H1 (cell line): ENCODE measurements around the gene CCDC80. TPM values are rescaled to one million over a fixed set of nuclear protein-coding genes. Genes with fewer than 3 reads are reported as not detected.

ENCODE experiments used
- BRCA1 ChIP-seq: IDR thresholded peaks from 2 replicates; pipeline ENCODE4 v1.6.1; 2012; ENCODE audit warnings: low read depth, low read length, improper control_type of control experiment
- CBX5 ChIP-seq: fragments of 300-800, 300-1000 bp; sonication (generic); IDR thresholded peaks from 2 replicates; pipeline ENCODE4 v1.7.1; 2016; ENCODE audit warnings: antibody characterized with exemption, low read length, low read depth
- CTBP2 ChIP-seq: IDR thresholded peaks from 2 replicates; pipeline ENCODE4 v1.7.0; 2011; ENCODE audit warnings: borderline replicate concordance, mild to moderate bottlenecking, moderate library complexity, mixed read lengths, low read length; ENCODE audit not compliant: insufficient read depth, insufficient read length
- EZH2 ChIP-seq: fragments of 200-600 bp; sonication (generic); IDR thresholded peaks from 2 replicates; pipeline ENCODE4 v1.7.1; 2012; ENCODE audit warnings: low read depth, mild to moderate bottlenecking, moderate library complexity, low read length, inconsistent platforms; ENCODE audit not compliant: severe bottlenecking
- GTF2F1 ChIP-seq: IDR thresholded peaks from 2 replicates; pipeline ENCODE4 v1.6.1; 2012; ENCODE audit warnings: low read depth, low read length, improper control_type of control experiment, borderline replicate concordance
- NRF1 ChIP-seq: IDR thresholded peaks from 2 replicates; pipeline ENCODE4 v1.6.1; 2011; ENCODE audit warnings: mild to moderate bottlenecking, low read depth, low read length, improper control_type of control experiment
- SP2 ChIP-seq: IDR thresholded peaks from 2 replicates; pipeline ENCODE4 v1.6.1; 2012; ENCODE audit warnings: mild to moderate bottlenecking, low read length, inconsistent platforms
- TAF1 ChIP-seq: IDR thresholded peaks from 2 replicates; pipeline ENCODE4 v1.6.1; 2011; ENCODE audit warnings: mild to moderate bottlenecking, low read depth, low read length
- TAF7 ChIP-seq: optimal IDR thresholded peaks from 2 replicates; pipeline ENCODE3; 2011; ENCODE audit warnings: low read depth, mild to moderate bottlenecking, inconsistent platforms, low read length, moderate library complexity, borderline replicate concordance
- YY1 ChIP-seq: IDR thresholded peaks from 2 replicates; pipeline ENCODE4 v1.6.1; 2011; ENCODE audit warnings: low read depth, mild to moderate bottlenecking, low read length
- polyA plus RNA-seq, 7 experiments: library from polyadenylated mRNA; depleted of rRNA in 3 of 7; stranded (reverse) in 5 of 7; unstranded in 2 of 7; fragments of >200 nt in 5 of 7; fragments of 200-250 nt in 2 of 7; gene quantifications; 1 replicate in 5 of 7; 2 replicates in 1 of 7; 4 replicates in 1 of 7; pipeline versions ENCODE4 v1.2.1 to v1.2.3, GENCODE V29; 2011 to 2013; ENCODE audit warnings: missing spikeins in 2 of 7, mixed read lengths in 2 of 7
- total RNA-seq: library from RNA; stranded (reverse); fragmentation: NEBNext Ultra II Directional; extraction: Animal tissue kit (Norgen Biotek cat#: 25700); gene quantifications from 2 replicates; pipeline ENCODE4 v1.2.1, GENCODE V29; 2021
- TF ChIP-seq, protein P1 (sequence below): fragments of 300-600 bp; sonication (generic); IDR thresholded peaks from 2 replicates; pipeline ENCODE4 v1.7.1; 2012; ENCODE audit warnings: low read length, moderate library complexity, mild to moderate bottlenecking, inconsistent platforms; ENCODE audit not compliant: insufficient replicate concordance

CCDC80 gene
- total and polyA plus RNA-seq, 2 of the 8 experiments (the other 6 are each of a cell fraction or from before 2014, with no cell fraction given): 1.1 to 12.9 TPM

DNA sequence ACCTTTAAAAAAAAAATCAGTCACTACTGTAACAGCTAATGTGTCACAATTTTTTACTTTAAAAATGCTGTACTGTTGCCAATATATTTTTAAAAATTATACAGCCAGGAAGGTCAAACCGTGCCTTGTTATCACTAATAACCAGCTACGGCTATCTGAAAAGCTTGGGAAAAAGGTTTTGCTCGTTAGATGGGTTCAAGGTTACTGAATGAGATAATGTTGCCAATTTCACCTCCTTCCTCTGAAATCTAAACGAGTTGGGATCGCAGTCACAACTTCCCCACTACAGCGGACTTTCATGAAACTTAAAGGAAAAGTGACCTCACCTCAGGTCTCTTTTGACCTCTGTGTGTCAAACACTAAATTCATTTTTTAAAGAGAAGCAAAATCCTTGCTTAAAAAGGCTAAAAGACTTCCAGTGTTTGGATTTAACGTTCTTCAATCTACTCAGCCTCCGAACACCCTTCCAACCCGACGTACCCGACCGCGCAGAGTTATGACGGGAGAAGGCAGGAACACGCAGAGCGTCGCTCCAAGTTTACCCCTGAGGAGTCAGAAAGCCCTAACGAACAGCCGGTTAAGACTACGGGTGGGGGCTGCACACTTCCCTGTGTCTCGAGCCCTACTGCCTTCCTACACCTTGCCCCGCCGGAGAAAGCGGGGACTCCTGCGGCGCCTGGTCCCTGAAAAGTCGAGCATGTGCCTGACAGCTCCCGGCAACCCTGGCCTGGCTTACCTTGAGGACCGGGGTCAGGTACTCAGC is 80.0 kb downstream of the CCDC80 start (continued):
- TF ChIP-seq, protein P1, sequence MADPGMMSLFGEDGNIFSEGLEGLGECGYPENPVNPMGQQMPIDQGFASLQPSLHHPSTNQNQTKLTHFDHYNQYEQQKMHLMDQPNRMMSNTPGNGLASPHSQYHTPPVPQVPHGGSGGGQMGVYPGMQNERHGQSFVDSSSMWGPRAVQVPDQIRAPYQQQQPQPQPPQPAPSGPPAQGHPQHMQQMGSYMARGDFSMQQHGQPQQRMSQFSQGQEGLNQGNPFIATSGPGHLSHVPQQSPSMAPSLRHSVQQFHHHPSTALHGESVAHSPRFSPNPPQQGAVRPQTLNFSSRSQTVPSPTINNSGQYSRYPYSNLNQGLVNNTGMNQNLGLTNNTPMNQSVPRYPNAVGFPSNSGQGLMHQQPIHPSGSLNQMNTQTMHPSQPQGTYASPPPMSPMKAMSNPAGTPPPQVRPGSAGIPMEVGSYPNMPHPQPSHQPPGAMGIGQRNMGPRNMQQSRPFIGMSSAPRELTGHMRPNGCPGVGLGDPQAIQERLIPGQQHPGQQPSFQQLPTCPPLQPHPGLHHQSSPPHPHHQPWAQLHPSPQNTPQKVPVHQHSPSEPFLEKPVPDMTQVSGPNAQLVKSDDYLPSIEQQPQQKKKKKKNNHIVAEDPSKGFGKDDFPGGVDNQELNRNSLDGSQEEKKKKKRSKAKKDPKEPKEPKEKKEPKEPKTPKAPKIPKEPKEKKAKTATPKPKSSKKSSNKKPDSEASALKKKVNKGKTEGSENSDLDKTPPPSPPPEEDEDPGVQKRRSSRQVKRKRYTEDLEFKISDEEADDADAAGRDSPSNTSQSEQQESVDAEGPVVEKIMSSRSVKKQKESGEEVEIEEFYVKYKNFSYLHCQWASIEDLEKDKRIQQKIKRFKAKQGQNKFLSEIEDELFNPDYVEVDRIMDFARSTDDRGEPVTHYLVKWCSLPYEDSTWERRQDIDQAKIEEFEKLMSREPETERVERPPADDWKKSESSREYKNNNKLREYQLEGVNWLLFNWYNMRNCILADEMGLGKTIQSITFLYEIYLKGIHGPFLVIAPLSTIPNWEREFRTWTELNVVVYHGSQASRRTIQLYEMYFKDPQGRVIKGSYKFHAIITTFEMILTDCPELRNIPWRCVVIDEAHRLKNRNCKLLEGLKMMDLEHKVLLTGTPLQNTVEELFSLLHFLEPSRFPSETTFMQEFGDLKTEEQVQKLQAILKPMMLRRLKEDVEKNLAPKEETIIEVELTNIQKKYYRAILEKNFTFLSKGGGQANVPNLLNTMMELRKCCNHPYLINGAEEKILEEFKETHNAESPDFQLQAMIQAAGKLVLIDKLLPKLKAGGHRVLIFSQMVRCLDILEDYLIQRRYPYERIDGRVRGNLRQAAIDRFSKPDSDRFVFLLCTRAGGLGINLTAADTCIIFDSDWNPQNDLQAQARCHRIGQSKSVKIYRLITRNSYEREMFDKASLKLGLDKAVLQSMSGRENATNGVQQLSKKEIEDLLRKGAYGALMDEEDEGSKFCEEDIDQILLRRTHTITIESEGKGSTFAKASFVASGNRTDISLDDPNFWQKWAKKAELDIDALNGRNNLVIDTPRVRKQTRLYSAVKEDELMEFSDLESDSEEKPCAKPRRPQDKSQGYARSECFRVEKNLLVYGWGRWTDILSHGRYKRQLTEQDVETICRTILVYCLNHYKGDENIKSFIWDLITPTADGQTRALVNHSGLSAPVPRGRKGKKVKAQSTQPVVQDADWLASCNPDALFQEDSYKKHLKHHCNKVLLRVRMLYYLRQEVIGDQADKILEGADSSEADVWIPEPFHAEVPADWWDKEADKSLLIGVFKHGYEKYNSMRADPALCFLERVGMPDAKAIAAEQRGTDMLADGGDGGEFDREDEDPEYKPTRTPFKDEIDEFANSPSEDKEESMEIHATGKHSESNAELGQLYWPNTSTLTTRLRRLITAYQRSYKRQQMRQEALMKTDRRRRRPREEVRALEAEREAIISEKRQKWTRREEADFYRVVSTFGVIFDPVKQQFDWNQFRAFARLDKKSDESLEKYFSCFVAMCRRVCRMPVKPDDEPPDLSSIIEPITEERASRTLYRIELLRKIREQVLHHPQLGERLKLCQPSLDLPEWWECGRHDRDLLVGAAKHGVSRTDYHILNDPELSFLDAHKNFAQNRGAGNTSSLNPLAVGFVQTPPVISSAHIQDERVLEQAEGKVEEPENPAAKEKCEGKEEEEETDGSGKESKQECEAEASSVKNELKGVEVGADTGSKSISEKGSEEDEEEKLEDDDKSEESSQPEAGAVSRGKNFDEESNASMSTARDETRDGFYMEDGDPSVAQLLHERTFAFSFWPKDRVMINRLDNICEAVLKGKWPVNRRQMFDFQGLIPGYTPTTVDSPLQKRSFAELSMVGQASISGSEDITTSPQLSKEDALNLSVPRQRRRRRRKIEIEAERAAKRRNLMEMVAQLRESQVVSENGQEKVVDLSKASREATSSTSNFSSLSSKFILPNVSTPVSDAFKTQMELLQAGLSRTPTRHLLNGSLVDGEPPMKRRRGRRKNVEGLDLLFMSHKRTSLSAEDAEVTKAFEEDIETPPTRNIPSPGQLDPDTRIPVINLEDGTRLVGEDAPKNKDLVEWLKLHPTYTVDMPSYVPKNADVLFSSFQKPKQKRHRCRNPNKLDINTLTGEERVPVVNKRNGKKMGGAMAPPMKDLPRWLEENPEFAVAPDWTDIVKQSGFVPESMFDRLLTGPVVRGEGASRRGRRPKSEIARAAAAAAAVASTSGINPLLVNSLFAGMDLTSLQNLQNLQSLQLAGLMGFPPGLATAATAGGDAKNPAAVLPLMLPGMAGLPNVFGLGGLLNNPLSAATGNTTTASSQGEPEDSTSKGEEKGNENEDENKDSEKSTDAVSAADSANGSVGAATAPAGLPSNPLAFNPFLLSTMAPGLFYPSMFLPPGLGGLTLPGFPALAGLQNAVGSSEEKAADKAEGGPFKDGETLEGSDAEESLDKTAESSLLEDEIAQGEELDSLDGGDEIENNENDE: no peak
- no peak for TF ChIP-seq CTBP2
- TF ChIP-seq BRCA1: no peak
- no peak for TF ChIP-seq TAF7
- no peak for TF ChIP-seq CBX5
- TF ChIP-seq TAF1: peak; percentile 56; the same call in 1 of the 2 replicates
- TF ChIP-seq GTF2F1: no peak
- no peak for TF ChIP-seq NRF1
- no peak for TF ChIP-seq EZH2
- no peak for TF ChIP-seq YY1
- no peak for TF ChIP-seq SP2
